GM19324 (cell line): ENCODE measurements around the gene OGN.
"Not testable (repeated sequence)": the region's sequence is repeated elsewhere in the genome, so short reads cannot be mapped to it uniquely, and the experiment has no call there.

ENCODE experiments used
- ATAC-seq: cut with Tn5 transposase; IDR thresholded peaks from one replicate; pipeline ENCODE4 v1.9.1; 2021; ENCODE audit warnings: mild to moderate bottlenecking, moderate library complexity; ENCODE audit not compliant: unreplicated experiment, low FRiP score

Gene OGN, protein sequence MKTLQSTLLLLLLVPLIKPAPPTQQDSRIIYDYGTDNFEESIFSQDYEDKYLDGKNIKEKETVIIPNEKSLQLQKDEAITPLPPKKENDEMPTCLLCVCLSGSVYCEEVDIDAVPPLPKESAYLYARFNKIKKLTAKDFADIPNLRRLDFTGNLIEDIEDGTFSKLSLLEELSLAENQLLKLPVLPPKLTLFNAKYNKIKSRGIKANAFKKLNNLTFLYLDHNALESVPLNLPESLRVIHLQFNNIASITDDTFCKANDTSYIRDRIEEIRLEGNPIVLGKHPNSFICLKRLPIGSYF

DNA sequence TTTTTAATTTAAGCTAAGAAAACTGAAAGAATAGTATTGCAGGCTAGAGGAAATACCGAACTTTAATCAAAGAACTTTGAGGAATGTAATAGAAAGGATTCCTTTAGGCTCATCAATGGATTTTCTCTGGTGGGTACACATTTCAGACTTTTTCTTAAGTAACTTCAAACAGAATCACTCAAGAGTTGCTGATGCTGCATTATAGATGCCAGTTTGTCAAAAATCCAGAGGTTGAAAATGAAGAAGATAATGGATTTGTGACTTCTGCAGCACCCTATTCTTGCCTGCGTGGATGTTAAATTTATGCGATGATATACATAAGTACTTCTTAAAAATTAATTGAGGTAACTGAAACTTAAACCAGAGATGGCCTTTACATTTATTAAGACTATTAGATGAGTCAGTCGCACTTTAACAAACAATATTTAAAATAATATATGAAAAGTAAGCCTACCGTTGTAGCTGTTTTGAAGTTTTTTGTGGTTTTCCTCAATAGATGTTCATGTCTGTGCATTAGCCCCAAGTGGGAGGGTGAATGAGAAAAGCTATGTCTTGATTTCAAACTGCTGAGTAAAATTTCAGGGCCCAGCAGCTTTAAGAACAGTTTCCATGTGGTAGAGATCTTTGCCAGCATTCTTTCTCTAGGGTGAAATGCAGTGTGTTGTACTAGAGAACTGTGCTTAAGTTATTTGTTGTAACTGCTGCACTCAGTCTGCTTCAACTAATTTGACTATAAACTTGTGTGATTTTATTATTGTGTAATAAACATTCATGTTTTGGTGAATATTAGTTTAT lies at the start of gene OGN:
TSS of gene OGN (minus strand) at position 537 of the 795 bp plus-strand sequence. CDS start 1,171 bp downstream, outside the sequence.
- no peak for ATAC-seq

DNA sequence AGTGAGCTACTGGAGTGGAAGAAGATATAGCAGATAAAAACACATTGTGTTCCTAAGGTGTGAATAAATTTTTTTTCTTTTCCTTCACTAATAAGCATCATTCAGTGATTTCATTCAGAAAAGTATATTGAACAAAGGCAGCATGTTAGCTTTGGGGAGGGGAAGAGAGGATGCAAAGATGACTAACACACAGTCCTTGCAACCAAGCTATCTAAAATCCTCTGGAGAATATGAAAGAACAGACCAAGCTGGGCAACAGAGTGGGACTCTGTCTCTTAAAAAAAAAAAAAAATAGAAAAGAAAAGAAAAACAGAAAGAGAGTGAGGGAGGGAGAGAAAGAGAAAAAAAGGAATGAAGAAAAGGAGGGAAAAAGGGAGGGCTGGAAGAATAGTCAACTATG lies 42.2 kb upstream of the OGN start:
- no peak for ATAC-seq

DNA sequence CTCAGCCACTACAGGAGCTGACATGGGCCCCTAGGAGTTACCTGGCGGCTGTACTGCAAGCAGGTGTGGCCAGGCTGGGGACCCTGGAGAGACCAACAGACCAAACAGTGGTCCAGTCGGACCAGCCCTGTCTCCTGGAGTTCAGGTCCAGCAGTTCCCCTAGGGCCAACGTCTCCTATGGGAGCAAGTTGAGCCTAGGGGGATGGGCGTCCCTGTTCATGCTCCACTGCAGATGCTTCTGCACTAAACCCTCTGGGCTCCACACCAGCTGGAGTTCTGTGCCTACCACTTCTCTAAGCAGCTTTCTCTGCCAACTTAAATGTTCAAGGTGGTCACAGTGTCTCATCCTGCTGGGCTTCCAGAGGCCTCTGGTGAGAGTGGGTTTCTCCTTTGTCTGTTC lies 40.5 kb upstream of the OGN start:
- no peak for ATAC-seq

DNA sequence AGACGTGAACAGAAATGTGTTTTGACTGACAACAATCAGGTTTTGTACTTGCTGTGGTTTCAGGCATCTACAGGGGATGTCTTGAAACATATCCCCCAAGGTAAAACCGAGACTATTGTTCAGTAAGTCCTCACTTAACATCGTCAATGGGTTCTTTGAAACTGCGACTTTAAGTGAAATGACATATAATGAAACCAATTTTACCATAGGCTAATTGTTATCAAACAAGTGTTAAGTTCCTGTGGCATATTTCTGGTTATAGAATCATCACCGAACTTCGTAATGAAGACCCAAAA lies 36.3 kb upstream of the OGN start:
- ATAC-seq = no peak

DNA sequence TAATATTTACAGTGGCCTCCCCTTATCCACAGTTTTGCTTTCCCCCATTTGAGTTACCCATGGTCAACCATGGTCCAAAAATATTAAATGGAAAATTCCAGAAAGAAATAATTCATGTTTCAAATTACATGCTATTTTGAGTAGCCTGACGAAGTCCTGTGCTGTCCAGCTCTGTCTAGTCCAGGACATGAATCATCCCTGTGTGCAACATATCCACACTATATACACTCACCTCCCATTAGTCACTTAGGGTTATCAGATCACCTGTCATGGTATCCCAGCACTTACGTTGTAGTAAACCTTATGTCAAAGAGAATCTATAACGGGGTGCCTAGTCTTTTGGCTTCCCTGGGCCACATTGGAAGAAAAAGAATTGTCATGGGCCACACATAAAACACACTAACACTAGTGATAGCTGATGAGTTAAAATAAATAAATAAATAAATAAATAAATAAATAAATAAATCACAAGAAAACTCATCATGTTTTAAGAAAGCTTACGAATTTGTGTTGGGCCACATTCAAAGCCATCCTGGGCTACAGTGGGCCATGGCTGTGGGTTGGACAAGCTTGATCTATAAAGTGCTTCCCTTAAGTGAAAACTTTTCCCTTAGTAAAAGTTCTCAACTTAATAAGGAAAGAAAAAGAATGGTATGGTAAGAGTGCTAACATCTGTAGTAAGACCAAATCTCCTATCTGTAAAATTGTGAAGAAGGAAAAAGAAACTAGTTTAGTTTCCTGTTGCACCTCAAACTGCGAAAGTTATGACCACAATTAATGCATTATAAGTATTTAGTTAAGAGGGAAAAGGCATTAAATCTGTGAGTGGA lies 35.8 kb upstream of the OGN start:
- no peak for ATAC-seq

DNA sequence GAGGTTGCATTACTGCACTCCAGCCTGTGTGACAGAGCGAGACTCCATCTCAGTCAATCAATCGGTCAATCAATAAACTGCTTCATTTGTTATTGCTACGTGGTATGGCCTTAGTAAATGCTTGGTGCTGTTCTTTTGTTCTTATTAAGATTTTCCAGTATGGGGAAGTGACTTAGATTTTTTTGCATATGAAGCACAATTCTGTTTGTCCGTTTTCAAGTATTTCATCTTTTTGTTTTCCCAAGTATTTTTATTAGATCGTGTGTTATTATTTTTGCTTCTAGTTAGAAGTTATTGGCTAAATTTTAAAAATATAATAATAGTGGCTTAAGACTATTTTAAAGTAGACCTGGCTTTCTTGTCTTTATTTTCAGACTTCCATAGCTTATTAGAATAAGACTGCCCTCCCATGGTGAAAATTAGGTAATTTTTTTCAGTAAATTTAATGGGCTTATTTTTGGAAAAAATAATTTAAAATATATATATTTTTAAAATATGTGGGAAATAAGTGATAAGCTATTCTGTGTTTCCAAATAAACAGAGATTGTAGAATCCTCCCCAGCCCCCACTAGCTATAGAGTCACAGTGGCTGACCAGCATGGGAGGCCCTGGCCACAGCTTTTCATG lies 34.6 kb upstream of the OGN start:
- ATAC-seq = no peak

DNA sequence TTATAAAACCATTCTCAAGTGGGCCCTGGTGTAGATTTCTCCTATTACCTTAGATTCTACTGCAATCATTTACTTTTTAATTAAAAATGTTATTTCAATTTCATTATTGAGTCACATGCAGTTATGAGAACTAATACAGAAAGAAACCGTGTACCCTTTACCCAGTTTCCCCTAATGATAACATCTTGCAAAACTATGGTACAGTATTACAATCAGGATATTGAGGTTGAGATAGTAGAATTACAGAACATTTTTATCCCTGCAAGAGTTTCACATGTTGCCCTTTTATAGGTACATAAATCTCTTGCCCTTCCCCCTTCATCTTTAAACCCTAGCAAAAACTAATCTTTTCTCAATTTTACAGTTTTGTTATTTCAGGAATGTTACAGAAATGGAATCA lies 30.9 kb upstream of the OGN start:
- no peak for ATAC-seq

DNA sequence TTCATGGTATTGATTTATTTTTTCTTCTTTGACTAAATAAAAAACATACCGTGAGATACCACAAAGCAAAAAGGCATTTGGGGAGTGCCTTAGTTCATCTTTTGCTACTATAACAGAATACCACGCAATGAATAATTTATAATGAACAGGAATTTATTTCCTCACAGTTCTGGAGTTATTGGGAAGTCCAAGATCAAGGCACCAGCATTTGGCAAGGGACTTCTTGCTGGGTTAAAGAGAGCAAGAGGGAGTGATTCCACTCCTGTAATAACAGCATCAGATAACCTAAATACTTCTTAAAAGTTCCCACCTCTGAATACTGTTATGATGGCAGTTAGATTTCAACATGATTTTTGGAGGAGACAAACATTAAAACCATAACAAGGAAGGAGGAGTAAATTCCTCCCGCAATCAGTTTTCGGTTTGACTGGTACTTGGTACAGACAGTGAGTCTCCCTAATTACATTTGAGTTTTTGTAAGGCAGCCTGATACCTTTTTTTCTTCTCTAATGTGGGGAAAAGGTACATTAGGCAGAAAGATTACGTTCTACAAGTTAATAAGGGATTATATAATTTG lies 28.7 kb upstream of the OGN start:
- no peak for ATAC-seq

DNA sequence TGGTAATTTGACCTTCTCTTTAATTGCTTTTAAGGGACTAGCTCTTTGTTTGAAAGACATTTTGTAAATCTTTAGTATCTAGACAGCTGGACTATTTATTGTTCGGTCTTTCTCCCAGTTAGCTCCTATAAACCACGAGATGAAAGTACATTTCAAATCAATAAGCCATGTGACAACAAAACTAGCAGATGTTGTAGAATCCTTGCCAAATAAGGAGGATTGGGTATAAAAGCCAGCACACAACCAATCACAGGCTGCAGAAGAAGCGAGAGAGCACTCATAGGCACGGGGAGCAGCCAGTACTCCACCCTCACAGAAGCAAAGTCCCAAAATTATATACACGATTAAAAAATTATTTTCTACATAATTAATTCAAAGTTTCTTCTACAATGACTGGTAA lies 28.0 kb upstream of the OGN start:
- no peak for ATAC-seq

DNA sequence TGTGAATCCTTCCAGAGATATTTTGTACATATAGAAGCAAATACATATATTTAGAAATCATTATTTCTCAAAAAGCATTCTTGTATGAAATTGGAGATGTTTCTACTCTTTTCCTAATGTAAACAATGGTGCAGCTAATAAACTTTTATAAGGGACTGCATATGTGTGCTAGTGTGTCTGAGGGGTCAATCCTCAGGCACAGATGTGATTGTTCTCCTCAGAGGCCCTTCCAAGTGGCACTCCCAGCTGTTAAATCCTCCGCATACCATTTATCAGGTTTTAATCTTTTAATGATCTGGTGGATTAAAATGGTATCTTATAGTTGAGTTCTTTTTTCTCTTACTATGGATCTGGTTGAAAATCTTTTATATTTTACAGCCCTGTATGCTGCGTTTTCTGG lies 25.5 kb upstream of the OGN start:
- ATAC-seq = no peak

DNA sequence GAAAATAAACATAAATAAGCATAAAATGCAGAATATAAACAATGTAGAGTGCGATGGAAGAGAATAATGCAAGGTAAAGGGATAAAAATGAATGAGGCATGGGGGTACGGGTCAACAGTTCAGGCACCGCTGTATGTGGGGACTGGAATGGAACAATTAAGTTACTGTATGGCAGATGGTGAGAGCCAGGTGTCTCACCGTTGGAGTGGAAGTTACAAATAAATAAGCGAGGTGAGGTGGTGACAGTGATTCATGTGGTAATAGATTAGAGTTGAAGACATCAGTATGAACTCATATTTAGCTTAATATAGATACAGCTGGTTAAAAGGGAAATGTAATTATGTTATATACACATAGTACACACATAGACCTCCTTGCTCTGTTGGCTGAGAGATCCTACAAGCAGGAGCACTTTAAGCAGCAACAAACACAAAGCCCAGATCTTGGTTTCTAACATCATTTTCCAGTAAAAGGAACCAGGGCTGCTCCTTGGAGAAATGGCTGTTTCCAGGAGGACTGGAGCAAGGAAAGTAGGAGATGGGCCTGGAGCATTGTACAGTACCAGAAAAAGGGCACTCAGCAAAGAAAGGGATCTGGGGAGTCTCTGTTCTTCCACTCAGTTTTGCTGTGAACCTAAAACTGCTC lies 22.2 kb upstream of the OGN start:
- no peak for ATAC-seq

DNA sequence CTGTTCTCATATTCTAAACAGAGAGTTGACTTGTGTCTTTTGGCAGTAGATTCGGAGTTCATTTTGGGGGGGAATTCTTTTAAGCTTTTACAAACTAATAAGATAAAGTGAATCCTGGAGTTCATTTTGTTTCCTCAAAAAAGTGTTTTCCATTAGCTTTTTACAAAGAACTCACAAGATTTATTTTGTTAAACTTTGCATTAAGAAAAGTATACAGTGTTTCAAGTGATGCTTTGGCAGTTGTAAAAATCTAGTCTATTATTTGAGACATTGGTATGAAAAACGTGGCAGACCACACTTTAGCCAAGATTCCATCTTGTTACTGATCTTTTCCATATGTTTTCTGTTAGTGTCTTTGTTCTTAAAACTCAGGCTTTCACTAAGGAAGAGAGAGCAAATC lies 21.1 kb upstream of the OGN start:
- ATAC-seq = no peak

DNA sequence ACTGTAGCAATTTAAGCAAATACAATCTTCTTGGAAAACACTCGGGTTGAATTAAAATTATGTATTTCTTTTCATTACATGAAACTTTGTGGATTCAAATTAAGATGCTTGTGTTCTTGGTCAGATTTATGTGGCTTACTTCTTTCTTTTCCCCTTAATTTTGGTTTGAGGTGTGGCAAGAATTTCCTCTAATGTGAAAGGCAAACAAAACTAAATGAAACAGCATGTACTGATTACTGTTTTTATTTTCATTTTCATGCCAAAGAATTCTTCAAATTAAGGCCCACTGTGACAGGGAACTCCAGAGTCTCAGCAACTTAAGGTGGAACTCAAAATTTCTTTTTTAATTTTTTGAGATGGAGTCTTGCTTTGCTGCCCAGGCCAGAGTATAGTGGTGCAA lies 20.0 kb upstream of the OGN start, which contains the start of gene OMD:
TSS of gene OMD (minus strand) at position 132 of the 400 bp plus-strand sequence. CDS start 6,913 bp downstream, outside the sequence.
- no peak for ATAC-seq

DNA sequence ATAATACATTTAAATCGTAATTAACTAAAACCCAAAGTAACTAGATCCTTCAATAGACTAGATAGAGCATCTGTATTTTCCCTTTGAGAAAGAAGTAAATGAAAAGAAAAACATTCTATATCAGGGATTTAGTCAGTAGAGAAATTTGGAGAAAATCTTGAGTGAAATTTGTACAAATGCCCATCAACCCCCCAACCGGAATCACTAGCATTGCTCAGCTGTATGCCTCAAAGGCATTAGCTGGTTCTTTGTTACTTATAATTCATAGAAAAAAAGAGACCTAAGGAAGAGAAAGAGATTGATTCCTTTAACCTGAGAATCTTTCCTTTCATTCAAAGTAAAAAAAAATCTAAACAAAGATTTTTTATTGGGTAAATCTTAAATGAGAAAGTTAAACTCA lies 19.2 kb upstream of the OGN start:
- ATAC-seq = no peak

DNA sequence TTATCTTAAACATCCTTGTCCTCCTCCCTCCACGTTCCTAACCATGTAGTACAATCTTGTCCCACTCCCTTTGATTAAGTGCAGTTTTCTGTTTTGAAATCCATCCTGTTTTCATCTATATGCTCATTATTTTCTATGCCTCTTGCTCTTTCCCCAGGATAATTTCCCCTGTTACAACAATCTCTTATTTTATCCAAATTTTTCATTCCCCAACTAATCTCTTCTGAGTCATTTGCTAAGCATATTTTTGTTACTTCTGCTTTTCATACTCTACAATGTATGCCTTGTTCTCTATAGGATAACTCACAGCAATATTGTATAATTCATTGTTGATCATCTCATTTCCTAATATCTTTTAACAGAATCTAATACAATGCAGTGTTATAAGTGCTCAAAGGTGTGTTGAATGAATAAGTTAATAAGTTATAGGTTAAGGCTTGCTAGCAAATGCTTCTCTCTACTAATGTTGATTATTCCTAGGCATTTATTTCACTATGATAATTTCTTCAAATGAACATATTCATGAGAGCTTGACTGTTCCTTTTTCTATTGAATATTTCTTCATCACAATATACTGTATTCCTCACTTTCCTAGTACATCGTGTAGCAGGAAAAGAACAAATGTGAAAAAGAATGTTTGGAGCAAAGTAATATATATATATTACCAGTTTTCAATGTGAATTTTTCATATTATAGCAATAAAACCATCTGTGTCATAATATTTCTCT lies 18.4 kb upstream of the OGN start:
- no peak for ATAC-seq

DNA sequence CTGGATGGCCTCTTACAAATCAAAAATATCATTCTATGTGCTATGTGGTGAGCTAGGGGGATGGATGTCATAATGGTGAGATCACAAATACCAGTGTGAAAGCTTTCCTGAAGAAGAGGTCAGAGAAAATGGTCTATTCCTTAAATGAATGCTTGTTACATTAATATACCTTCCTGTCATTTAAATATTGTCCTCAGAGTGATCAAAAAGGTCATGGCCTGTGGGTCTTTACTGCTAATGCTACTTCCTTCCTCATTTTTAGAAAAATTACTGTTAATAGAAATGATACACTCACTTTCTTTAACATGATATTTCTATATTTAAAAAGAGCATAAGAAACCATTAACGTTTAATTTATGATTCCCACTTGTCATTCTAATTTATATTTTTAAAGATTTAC lies 10.2 kb upstream of the OGN start:
- no peak for ATAC-seq

DNA sequence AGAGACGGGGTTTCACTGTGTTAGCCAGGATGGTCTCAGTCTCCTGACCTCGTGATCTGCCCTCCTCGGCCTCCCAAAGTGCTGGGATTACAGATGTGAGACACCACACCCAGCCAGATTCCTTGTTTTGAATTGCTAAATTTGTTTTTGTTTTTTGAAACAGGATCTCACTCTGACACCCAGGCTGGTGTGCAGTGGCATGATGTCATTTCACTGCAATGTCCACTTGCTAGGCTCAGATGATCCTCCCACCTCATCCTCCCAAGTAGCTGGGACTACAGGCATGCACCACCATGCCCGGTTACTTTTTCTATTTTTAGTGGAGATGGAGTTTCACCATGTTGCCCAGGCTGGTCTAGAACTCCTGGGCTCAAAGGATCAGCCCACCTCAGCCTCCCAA lies 6.8 kb upstream of the OGN start:
- ATAC-seq = not testable (repeated sequence)

DNA sequence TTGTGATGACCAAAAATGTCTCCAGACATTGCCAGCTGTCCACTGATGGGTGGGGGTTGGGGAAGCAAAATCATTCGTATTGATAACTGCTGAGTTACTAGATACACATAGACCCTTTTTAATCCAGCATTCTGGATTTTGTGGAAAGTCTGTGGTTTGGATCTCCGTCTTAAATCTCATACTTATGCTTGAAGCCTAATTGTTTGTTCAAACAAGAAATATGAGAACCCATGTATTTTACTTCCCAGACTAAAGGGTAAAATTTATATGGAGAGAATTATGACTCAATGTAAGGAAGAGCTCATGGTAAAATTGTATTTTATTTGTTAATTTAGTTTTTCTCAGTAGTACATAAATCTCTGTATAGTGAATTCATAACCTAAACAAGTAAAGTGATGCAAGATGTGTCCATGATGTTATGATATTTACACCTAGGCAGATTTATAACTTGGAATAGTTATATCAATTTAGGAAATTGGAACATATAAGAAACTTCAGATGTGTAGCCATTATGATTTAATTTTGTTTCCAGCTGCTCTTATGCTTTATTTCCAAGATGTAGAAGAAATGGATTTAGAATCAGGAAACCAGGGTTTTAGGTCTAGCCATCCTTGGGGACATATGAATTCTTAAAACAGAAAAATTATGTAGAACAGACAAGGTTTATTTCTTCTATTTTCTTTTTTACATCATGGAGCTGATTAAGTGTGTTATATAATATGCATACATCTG lies 4.5 kb upstream of the OGN start:
- ATAC-seq = no peak

DNA sequence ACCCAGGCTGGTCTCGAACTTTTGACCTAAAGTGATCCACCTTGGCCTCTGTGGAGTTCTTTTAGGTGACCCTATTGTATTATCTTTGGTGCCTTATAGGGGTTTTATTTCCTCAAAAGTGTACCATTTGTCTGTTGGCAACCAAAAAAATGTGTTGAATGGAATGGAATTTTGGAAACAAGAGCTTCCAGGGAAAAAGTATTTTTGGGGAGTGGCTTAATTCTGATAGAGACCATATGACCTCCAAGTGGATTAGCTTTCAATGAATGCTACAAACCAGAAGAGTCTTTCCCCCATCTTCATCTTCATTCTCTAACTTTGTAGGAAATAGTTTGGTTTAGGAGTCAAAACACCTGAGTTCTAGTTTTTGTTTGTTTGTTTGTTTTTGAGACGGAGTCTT lies 3.4 kb upstream of the OGN start:
- ATAC-seq = no peak
